Sciatic nerve (tissue), 2 donors: ENCODE data around the gene DBF4. TPM values are rescaled to one million over a fixed set of nuclear protein-coding genes. Genes with fewer than 3 reads are reported as not detected.
"Not testable (repeated sequence)": the region's sequence is repeated elsewhere in the genome, so short reads cannot be mapped to it uniquely, and the experiment has no call there.

ENCODE experiments used
- ATAC-seq: fragments of 200-7000 bp; cut with Tn5 transposase; one replicate; pipeline ENCODE4 v1.9.1; 2020; ENCODE audit warnings: mild to moderate bottlenecking, moderate library complexity
- DNase-seq: peaks from one replicate; pipeline ENCODE4 v3.0.0-alpha.2; 2020; ENCODE audit warnings: low spot score
- intact Hi-C: fragments of 100-400 bp; cut with DNase I; formaldehyde crosslinking; loops from one replicate; pipeline ENCODE4 v1.14.2; 2022
- total RNA-seq: library from RNA; stranded (reverse); fragmentation: NEBNext Ultra II Directional; extraction: Animal tissue kit (Norgen Biotek cat#: 25700); gene quantifications from one replicate; pipeline ENCODE4 v1.2.1, GENCODE V29; 2021
- donor health status: DM: no; HTN: no; CAD: no.
- donor health status: DM: no; HTN: no; CAD: no.

The DBF4 gene
- 9.2 TPM for total RNA-seq

- ATAC-seq (peak; percentile 98), DNase-seq (peak; percentile 96)
- intact Hi-C loops: no loop called here
Measured at GRCh38 chr7:87876040-87876868, at the start of gene DBF4, which contains the start of gene SLC25A40. TSS of gene DBF4 (plus strand) at chr7:87876493. CDS start at chr7:87876733, 240 bp downstream. TSS of gene SLC25A40 (minus strand) at chr7:87876360. CDS start at chr7:87858727, 17,633 bp downstream.

GRCh38 chr7:87828383-87828782 is 47.9 kb upstream of the DBF4 start:
- ATAC-seq, intact Hi-C loops, DNase-seq: not testable (repeated sequence)

- ATAC-seq: no peak
- intact Hi-C loops: no loop called here
- no peak for DNase-seq
Measured at GRCh38 chr7:87831097-87831496, 45.2 kb upstream of the DBF4 start.

GRCh38 chr7:87833130-87833529 is 43.2 kb upstream of the DBF4 start:
- intact Hi-C loops: no loop called here
- no peak for ATAC-seq
- no peak for DNase-seq

GRCh38 chr7:87837597-87837996 is 38.7 kb upstream of the DBF4 start:
- ATAC-seq (no peak), DNase-seq (no peak)
- intact Hi-C loops: no loop called here

GRCh38 chr7:87850836-87851593 is 25.3 kb upstream of the DBF4 start:
- DNase-seq (no peak), ATAC-seq (no peak)
- intact Hi-C loops: no loop called here

GRCh38 chr7:87852306-87852705 is 24.0 kb upstream of the DBF4 start:
- intact Hi-C loops: no loop called here
- DNase-seq: no peak
- no peak for ATAC-seq

GRCh38 chr7:87853237-87853864 is 22.9 kb upstream of the DBF4 start:
- intact Hi-C loops: no loop called here
- ATAC-seq: no peak
- no peak for DNase-seq

- no peak for ATAC-seq
- DNase-seq: no peak
- intact Hi-C loops: no loop called here
Measured at GRCh38 chr7:87858417-87859100, 17.7 kb upstream of the DBF4 start.

- intact Hi-C loops: no loop called here
- no peak for ATAC-seq
- no peak for DNase-seq
Measured at GRCh38 chr7:87866089-87866488, 10.2 kb upstream of the DBF4 start.

- ATAC-seq, DNase-seq, intact Hi-C loops: not testable (repeated sequence)
Measured at GRCh38 chr7:87866533-87866932, 9.8 kb upstream of the DBF4 start.

GRCh38 chr7:87870471-87870870 is 5.8 kb upstream of the DBF4 start:
- intact Hi-C loops: no loop called here
- no peak for ATAC-seq

GRCh38 chr7:87872346-87872745 is 3.9 kb upstream of the DBF4 start:
- no peak for DNase-seq
- intact Hi-C loops: no loop called here
- ATAC-seq: no peak

More at GRCh38 chr7:87870471-87870870, 5.8 kb upstream of the DBF4 start:
- no peak for DNase-seq

- DNase-seq, ATAC-seq, intact Hi-C loops: not testable (repeated sequence)
Measured at GRCh38 chr7:87873328-87873727, 3.0 kb upstream of the DBF4 start.

- no peak for ATAC-seq
- DNase-seq: no peak
- intact Hi-C loops: no loop called here
Measured at GRCh38 chr7:87874066-87874465, 2.2 kb upstream of the DBF4 start.

GRCh38 chr7:87875151-87876039 is 898 bp upstream of the DBF4 start:
- intact Hi-C loops: no loop called here
- DNase-seq (peak; percentile 66), ATAC-seq (no peak)

GRCh38 chr7:87876869-87877234 is 559 bp downstream of the DBF4 start:
- intact Hi-C loops: no loop called here
- ATAC-seq (peak; percentile 78), DNase-seq (peak; percentile 70)

GRCh38 chr7:87877366-87878040 is 1.2 kb downstream of the DBF4 start:
- no peak for DNase-seq
- intact Hi-C loops: no loop called here
- no peak for ATAC-seq
